Smooth muscle cell of the brain vasculature (primary cell): Measurements from ENCODE around the gene LRP8.
A peak's percentile ranks its signal among the peaks of the same experiment; 100 is the strongest.

Source experiments
- DNase-seq: peaks from one replicate; pipeline ENCODE4 v3.0.0-alpha.2; 2012; ENCODE audit warnings: low read depth, low spot score

LRP8 gene

DNA sequence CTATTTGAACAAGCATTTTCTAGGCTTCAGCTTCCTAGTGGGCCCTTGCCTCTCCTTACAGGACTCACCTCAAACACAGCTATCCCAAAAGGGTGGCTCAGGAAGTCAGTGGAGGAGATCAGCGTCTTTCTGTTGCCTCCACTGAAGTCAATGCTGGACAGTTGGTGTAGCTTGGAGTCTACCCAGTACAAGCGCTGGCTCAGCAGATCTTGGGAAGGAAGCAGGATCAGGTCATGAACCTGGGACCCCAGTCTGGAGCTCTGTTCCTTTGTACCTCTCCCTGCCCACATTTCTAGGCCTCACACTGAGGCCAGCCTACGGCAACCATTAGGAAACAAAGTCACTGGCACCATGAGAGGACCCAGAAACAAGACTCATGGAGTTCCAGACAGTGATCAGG, 65.9 kb downstream of the LRP8 start:
- no peak for DNase-seq

DNA sequence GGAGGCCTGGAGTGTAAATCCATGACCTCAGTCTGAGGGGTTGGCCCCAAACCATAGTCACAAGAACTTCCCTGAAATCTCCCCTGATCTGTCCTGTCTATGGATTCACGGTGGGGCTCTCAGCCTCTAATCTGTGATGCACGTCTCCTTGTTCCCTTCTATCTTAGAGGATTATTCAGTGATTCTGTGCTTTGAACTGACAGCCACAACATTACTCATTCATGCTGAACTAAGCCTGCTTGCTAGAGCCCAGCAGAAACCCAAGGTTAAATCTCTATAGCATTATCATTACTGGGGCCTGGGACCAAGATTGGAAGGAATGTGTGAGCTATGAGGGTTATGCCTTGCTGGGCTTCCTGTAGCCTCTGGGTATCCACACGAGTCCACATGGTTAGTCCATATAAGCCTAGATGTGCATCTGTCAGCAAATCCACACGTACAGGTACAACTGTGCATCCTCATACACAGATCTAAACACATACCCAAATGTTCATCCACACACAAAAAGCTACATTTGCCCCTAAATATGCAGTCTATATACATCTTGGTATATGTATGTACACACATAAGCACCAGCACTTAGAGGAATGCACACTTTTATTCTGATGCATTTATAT, 67.1 kb downstream of the LRP8 start:
- no peak for DNase-seq

DNA sequence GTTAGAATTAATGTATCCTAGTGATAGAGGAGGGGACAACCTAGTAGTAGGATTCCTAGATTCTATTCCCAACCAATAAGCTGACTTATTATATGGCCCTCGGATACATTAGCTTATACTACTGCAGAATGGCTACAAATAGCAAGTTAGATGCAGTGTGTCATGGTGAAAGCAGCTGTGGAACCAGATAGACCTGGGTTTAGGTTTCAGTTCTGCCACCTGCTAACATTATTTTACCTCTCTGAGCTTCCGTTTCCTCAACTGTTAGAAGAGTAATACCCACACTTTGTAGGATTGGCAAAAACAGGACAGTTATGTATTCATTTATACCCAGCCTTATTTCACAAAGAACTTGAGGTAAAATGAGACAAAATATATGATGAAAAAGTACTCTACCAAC, 67.9 kb downstream of the LRP8 start:
- DNase-seq: no peak

DNA sequence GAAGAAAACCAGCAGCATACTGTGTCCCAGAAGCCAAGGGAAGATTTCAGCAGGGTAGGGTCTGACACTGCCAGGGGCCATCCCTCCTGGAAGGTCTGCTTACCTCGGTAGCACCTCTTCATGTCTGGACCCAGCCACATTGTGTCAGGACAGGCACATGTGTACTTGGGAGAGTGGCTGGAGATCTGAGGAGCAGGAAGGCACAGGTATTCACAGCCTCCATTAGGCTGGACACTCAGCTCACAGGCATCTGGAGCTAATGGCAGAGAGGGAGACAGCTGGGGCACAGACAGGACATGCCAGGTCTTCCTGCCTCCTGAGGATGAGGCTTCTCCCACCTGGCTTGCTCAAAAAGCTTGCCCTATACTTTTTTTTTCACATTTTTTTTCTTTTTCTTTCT, 69.7 kb downstream of the LRP8 start:
- DNase-seq: no peak

DNA sequence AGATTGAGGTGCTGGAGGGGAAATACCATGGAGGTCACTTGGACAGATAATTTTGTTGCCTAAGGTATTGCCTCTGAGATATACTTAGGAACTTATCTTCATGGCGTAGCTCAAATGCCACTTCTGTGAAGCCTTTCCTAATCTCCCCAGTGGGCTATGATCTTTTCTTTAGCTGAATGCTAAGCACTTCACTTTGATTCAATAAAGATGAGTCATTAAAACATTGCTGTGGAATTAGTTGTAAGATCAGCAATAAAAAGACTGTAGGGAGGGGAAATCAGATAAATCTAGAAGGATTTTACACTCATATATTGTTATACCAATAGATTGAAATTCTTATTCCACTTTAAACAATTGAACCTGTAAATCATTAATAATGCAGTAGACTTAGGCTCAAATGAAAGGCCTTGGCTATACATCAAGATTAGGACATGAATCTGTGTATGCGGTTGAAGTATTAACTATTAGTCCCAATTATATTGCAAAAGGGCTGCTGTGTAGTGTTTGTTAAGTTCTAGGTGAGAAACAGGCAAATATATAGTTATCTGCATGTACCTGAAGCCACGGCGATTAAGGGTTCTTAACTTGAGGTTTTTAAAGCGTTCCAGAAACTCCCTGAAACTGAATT, 70.3 kb downstream of the LRP8 start:
- no peak for DNase-seq

DNA sequence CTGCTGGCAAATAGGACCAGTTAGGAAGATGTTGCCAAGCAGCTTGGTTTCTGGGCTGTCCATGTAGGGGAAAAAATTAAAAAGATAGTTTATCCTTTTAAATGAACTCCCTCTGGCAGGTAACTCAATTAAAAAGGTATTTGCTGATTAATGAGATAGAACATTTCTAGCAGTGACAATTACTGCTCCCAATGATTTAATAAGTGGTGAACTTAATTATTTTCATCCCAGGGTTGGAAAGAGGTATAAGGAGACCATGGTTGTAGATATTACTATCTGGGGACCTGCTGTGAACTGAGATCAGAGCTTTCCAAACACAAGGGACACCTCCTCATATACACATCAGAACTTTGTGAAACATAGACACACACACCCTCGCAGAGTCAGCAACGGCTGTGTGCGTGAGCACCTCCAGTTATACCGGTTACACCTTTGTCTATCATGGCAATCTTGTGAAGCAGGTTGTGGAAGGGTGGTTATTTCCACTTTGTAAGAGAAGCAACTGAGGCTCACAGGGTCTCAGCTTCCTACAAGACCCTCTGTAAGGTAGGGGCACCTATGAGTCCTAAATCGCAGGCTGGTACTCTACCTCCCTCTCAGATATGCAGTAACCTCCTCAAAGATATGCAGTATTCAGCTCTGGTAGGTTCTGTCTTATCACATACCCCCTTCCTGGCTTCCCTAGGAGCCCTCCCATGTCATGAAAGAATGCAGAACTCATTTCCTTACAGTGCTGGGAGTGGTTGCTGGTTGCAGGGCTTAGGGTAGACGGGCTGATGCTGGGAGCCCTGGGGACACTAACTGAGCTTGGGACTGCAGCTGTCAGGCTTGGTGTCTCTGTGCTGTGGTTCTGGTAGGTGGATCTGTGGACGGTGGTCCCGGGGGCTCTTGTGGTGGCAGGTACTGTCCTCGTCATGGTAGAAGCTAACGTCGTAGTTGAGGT, 71.1 kb downstream of the LRP8 start:
- DNase-seq: no peak

DNA sequence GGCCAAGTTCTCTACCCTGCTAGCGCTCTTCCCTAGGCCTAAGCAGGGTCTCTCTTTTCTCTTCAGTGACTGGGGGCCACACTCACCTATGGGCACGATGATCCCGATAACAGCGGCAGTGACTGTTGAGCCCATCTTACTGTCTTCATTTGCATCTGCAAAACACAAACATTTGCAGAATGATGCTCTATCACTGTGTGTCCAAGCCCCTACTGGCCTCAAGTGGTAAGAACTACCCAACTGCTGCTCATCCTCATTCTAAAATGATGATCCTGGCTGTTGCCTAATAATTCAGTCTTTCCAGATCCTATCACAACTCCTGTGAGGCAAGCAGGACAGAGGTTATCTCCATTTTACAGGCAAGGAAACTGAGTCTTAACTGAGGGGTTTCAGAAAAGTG, 72.8 kb downstream of the LRP8 start:
- DNase-seq: no peak

DNA sequence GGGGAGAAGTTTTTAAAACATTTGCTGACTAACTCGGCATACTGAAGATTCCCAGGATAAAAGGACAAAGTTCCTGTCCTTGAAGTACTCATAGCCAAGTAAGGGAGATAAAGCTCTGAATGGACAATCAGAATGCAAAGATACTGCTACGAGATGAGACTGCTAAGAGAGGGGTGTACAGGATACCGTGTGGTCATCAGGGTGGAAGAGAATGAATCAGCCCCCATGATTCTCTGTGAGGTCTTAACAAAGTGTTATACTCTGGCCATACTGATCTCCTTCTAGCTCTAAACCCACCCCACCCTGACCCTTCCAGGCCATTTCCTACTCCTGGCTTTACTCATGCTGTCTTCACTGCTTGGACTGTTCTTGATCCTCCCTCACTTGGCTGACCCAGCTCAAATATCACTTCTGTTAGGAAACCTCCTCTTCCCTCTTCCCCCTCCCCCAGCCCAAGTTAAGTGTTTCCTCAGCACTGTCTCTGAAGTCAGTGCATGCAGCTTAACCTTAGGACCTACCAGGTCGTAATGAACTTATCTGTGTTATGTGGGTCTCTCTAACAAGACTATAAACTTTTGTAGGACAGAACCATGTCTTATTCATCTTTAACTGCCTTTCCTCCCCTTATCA, 73.7 kb downstream of the LRP8 start:
- DNase-seq: no peak

DNA sequence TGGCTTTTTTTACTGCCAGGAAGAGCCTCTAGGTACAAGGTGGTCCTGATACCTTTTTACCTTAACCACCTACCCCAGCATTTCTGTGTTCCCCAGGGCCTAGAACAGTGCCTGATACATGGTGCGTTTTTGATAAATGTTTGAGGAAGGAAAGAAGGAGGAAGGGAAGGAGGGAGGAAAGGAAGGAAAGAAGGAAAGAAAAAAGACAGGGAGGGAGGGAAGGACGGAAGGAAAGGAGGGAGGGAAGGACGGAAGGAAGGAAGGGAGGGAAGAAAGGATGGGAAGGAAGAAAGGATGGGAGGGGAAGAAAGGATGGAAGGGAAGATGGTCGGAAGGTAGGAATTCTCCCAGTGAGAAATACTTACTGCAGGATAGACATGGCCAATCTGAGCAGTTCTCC, 77.5 kb downstream of the LRP8 start:
- no peak for DNase-seq

DNA sequence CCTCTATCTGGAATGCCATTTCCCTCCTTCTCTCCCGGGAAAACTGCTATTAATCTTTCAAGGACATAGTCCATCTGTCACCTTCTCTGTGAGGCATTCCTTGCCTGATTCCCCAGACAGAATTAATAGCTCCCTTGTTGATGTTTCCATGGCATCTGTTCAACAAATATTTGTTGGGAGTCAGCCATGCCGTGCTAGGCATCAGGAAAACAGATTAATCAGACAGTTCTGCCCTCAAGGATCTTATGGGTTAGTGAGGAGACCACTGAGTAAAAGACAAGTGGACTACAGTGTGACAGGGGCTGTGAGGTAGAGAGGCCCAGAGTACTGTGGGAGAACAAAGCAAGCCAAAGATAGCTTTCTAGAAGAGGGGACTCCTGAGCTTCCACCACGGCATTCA, 78.2 kb downstream of the LRP8 start:
- no peak for DNase-seq

DNA sequence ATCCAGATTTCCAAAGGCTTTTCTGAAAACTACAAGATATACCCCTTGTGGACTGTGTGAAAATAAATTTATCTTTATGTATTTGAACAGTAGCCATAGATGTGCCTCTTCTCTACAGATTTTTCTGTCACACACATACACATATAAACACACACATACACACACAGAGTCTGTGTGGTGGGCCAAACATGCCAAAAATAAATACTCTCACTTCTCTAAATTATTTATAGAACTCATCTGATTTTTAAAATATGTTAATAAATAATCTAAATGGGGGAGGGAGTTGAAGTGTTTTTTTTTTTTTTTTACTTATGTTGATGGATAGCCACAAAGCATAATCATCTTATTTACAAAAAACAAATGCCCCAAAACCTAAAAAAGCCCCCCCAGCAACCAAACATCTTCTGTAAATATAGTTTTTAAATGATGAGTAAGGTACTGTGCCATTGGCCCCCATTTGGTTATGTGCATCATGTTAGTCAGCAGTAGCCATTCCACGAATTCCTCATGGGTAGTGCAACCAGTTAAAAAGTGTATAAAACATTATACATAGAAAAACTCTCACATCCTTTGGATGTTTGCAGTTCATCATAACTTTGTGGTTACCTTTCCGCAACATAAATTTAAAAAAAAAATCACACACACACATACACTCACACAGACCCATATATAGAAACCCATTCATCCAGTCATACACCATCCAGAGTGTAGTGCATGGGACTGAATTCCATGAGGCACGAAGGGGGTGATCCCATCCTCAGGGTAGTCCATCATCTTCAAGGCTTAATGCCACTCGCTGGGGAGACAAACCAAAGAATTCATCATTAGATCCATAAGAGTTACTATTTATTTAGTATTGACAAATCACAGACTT, 81.4 kb downstream of the LRP8 start:
- DNase-seq: no peak

DNA sequence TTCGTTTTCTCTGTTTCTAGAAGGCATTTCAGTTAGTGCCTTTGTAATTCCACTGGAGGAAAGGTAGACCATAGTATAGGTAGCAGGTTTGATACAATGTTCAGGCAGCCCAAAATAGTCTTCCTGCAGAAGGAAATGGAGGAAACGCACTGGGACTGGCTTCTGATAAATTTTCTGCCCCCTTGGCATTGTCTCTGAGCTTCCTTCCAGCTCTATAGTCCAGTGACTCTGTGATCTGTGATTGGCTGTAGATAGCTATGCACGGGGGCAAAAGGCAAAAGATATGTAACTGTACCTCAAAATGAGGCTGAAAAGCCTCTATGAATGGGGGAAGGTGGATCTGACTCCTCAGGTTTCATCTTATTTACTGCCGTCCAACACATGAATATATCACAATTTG, 83.7 kb downstream of the LRP8 start:
- no peak for DNase-seq

DNA sequence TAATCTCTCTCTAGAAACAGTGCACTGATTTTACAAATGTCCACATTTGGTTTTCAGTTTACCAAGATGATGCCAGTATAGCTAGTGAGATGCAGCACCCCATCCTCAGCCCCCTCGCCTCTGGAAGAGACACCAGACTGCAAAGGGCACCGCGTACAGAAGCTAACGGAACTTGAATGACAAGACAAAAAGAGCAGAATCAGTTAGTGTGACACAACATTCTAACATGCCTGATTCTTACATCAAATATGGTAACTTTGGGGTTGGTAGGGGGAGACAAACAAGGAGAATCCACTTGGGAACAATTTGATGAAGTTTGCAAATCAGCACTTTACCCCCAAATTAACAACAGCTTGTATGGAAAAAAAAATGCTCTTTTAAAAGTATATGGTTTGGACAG, 85.5 kb downstream of the LRP8 start:
- DNase-seq: no peak

DNA sequence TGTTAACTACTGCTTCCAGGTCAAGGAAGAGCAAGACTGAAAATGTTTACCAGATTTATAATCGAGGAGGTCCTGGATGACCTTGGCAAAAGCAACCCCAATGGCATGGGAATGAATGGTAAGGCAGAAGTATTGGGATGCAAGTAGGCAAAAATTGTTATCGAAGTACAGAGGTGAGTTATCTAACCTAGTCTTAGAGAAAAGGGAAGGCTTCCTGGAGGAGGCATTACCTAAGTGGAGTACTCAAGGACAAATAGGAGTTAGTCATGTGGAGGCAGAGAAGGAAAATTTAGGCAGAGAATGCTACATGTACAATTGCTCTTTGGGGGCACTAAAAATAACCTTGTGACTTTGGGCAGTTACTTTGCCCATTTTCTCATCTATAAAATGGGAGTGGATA, 86.0 kb downstream of the LRP8 start:
- no peak for DNase-seq

DNA sequence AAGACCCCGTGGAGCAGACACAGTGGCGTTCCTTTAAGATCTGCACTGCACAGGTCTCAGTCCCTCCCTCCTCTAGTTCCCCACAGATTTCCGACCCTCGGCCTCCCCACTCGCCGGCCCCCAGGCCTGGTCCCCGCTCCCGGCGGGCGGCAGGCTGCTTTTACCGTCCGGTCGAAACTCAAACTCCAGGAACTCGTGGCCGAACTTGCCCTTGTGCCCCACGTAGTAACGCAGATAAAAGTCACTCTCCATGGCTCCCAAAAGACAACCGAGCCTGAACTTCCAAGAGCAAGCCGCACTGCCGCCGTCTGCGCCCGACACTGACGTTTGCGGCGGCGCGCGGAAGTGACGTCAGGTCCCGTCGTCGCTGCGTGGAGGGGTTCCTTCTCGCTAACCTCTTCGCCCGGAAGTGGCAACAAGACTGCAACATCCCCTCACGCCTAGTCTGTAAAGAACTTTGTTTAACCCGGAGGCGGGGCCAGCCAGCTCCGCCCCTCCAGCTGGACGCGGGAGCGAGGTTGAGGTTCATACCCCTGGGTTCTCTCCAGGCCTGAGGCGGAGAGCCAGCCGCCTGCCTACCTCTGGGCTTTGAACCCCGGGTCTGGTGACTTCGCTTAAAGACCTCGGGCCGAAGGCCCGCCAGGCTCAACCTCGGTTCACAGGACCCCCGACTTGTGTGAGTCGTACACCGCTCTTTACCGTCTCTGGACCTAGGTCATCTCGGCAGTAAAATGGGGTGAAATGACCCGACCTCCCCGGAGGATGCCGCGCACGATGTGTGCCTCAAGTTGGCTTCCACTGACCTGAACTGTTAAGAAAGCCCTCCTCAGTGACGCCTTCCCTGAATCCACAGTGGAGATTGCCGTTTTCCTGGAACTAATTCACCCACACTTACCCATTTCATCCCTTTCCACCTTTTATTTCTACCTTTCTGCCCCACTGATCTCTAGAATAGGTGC, 89.4 kb downstream of the LRP8 start, which contains the start of gene MAGOH:
Gene MAGOH, minus strand, starts transcription at position 322 of the 959 bp plus-strand sequence. Its CDS starts 70 bp downstream, at position 252.
- peak; percentile 80 for DNase-seq

DNA sequence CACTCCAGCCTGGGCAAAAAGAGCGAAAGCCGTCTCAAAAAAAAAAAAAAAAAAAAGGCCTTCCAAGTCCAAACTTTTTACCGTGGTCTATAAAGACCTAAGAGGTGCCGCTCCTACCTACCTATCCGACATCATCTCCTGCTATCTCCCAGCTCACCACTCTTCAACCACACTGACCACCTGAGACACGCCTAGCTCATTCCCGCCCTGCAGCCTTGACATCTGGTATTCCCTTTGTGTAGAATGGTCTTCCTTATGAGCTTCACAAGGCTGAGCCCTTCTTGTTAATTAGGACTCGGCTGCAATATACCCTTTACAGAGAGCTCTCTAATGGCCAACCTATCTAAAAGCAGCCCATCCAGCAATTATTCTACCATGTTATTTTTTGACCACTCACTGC, 90.2 kb downstream of the LRP8 start:
- DNase-seq: no peak

DNA sequence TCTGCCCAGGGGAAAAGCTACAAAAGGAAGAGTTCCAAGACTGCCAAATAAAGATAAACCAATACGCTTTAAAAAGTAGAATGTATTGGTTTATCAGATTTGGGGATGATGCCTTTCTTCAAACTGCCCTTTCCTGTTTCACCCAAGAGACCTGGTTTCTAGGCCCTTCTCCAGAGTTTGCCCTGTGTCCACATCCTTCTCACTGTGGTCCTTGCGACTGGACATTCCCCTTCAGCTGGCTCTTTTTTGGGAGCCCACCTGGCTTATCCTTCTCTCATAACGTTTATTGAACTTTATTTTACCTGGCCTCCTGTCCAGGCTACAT, 106.9 kb downstream of the LRP8 start:
- no peak for DNase-seq

DNA sequence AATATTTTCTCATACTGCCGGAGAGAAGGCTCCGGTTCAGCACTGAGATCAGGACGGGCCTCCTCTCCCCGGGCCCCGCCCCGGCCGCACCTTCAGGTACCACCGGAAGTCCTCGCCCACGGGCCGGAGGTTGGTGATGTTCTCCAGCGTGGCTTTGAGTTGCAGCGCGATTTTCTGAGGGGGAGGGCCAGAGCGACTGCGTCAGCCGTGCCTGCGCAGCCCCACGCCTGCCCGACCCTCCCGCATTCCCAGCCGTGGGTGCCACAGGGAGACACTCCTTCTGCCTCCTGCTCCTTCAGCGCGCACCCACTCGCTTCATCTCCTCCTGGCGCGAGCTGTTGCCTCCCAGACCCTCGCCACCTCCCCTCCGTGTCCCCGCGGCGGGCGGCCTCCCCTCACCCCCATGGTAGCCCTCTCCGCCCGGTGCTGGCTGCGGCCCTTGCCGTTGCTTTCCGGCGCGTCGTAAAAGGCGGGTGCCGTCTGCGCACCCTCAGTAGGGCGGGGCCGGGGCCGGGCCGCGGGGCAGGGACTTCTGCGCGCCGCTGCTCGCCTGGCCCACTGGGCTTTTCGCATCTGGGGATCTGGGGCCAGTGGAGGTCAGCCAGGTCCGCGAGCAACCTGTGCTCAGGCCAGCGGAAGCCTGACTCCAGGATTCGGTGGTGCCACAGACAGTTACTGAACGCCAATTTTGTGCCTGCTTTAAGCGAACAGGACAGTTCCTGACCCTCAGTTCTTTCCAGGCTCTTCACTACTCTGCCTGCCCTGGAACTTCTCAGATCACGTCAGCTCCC, 107.5 kb downstream of the LRP8 start, which contains the start of gene CZIB:
Gene CZIB, minus strand, starts transcription at position 464 of the 791 bp plus-strand sequence. Its CDS starts 59 bp downstream, at position 405.
- DNase-seq: peak; percentile 70

DNA sequence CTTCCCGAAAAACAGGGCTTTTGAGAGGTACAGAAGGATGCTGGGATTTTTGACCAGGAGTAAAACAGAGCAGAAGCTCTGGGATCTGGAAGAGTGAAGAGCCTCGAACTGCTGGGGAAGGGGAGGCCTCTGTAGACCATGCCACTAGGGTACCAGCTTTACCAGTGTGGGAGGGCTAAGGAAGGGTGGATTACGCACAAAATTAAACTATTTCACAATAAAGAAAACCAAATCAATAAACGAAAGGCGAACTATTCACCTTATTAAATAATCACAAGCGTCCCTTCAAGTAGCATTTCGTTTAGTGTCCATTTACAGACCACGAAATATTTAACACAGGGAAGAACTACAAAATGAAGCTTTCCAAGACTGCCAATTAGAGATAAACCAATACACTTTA, 108.2 kb downstream of the LRP8 start:
- DNase-seq: no peak
